ENCODE data around the gene EPM2AIP1.

The EPM2AIP1 gene

GRCh38 chr3:37039161-37039846 is 46.4 kb upstream of the EPM2AIP1 start:
- H3K36me3 ChIP-seq (replicated peaks in 1 of 2; ENCODE audit: control insufficient read depth in 2 of 2, insufficient read depth in 2 of 2, low read length in 2 of 2): peaks cover 15 to 96% of the 10 kb centered on the region in 2 donors
- no CpG with 5 or more reads among the region's 1 CpG for WGBS, 2 donors (ENCODE audit: extremely low coverage in 2 of 2, insufficient read length in 2 of 2, insufficient replicate concordance in 1 of 2)

GRCh38 chr3:37037352-37037751 is 44.4 kb upstream of the EPM2AIP1 start:
- peaks cover 17 to 100% of the 10 kb centered on the region in 2 donors for H3K36me3 ChIP-seq (replicated peaks in 1 of 2; ENCODE audit: control insufficient read depth in 2 of 2, insufficient read depth in 2 of 2, low read length in 2 of 2)
- H3K9ac ChIP-seq (ENCODE audit: low read depth, low read length, poor library complexity): no peak overlapping the region

More at GRCh38 chr3:37039161-37039846, 46.4 kb upstream of the EPM2AIP1 start:
- no peak overlapping the region for H3K27ac ChIP-seq (replicated peaks; ENCODE audit: low read length)
- H3K9ac ChIP-seq (ENCODE audit: low read depth, low read length, poor library complexity): no peak overlapping the region
- H3K4me3 ChIP-seq (ENCODE audit: low read length in 2 of 2): no peak overlapping the region
- H4K8ac ChIP-seq (ENCODE audit: low read depth, low read length): no peak overlapping the region
- no peak overlapping the region for H3K4me2 ChIP-seq (ENCODE audit: insufficient read depth, low read length, poor library complexity, severe bottlenecking)
- no peak overlapping the region for H3K23ac ChIP-seq (ENCODE audit: low read depth, low read length, poor library complexity)
- no peaks in the 10 kb centered on the region for H3K79me1 ChIP-seq (ENCODE audit: low read depth, low read length)
- H2AFZ ChIP-seq (ENCODE audit: low read length): no peak overlapping the region
- no peak overlapping the region for H3K18ac ChIP-seq (ENCODE audit: low read length)
- no peak overlapping the region for H4K91ac ChIP-seq (ENCODE audit: low read depth, low read length, poor library complexity)
- no peaks in the 10 kb centered on the region for H3K27me3 ChIP-seq (ENCODE audit: control insufficient read depth in 3 of 3, insufficient read depth in 3 of 3, low read depth in 1 of 3, low read length in 3 of 3)
- H2BK15ac ChIP-seq (ENCODE audit: low read length): no peak overlapping the region
- no peak overlapping the region for H2AK5ac ChIP-seq (ENCODE audit: low read depth, low read length)
- no peak overlapping the region for H3K14ac ChIP-seq (ENCODE audit: low read length)
- no peak overlapping the region for H2BK12ac ChIP-seq (ENCODE audit: low read length)
- no peak for DNase-seq (ENCODE audit: low spot score)
- no peak overlapping the region for H2BK5ac ChIP-seq (ENCODE audit: low read length)
- H3K4me1 ChIP-seq (ENCODE audit: control insufficient read depth in 2 of 2, insufficient read depth in 1 of 2, low read depth in 1 of 2, low read length in 2 of 2): no peaks in the 10 kb centered on the region
- no peak overlapping the region for H2BK120ac ChIP-seq (ENCODE audit: low read depth, low read length)
- no peak overlapping the region for H3K4ac ChIP-seq (ENCODE audit: low read length)
- peaks cover 0 to 27% of the 10 kb centered on the region in 2 donors for H3K9me3 ChIP-seq (replicated peaks in 1 of 2; ENCODE audit: control insufficient read depth in 2 of 2, insufficient read depth in 1 of 2, low read depth in 1 of 2, low read length in 2 of 2)

GRCh38 chr3:37032961-37033360 is 40.0 kb upstream of the EPM2AIP1 start:
- H3K27me3 ChIP-seq (ENCODE audit: control insufficient read depth in 3 of 3, insufficient read depth in 3 of 3, low read depth in 1 of 3, low read length in 3 of 3): no peaks in the 10 kb centered on the region
- no peak overlapping the region for H3K4me3 ChIP-seq (ENCODE audit: low read length in 2 of 2)
- H2AFZ ChIP-seq (ENCODE audit: low read length): no peak overlapping the region
- no peak overlapping the region for H4K8ac ChIP-seq (ENCODE audit: low read depth, low read length)
- H2AK5ac ChIP-seq (ENCODE audit: low read depth, low read length): no peak overlapping the region
- peaks cover 0 to 30% of the 10 kb centered on the region in 2 donors for H3K9me3 ChIP-seq (replicated peaks in 1 of 2; ENCODE audit: control insufficient read depth in 2 of 2, insufficient read depth in 1 of 2, low read depth in 1 of 2, low read length in 2 of 2)
- no peak overlapping the region for H2BK5ac ChIP-seq (ENCODE audit: low read length)
- no peaks in the 10 kb centered on the region for H3K79me1 ChIP-seq (ENCODE audit: low read depth, low read length)
- WGBS, 2 donors (ENCODE audit: extremely low coverage in 2 of 2, insufficient read length in 2 of 2, insufficient replicate concordance in 1 of 2): no CpG with 5 or more reads among the region's 10 CpGs
- no peak overlapping the region for H3K27ac ChIP-seq (replicated peaks; ENCODE audit: low read length)
- H3K36me3 ChIP-seq (replicated peaks in 1 of 2; ENCODE audit: control insufficient read depth in 2 of 2, insufficient read depth in 2 of 2, low read length in 2 of 2): peaks cover 16 to 100% of the 10 kb centered on the region in 2 donors
- DNase-seq (ENCODE audit: low spot score): no peak
- no peak overlapping the region for H4K91ac ChIP-seq (ENCODE audit: low read depth, low read length, poor library complexity)
- no peaks in the 10 kb centered on the region for H3K4me1 ChIP-seq (ENCODE audit: control insufficient read depth in 2 of 2, insufficient read depth in 1 of 2, low read depth in 1 of 2, low read length in 2 of 2)
- no peak overlapping the region for H3K18ac ChIP-seq (ENCODE audit: low read length)
- no peak overlapping the region for H2BK15ac ChIP-seq (ENCODE audit: low read length)
- no peak overlapping the region for H3K4me2 ChIP-seq (ENCODE audit: insufficient read depth, low read length, poor library complexity, severe bottlenecking)
- H3K9ac ChIP-seq (ENCODE audit: low read depth, low read length, poor library complexity): no peak overlapping the region
- no peak overlapping the region for H3K4ac ChIP-seq (ENCODE audit: low read length)
- no peak overlapping the region for H2BK12ac ChIP-seq (ENCODE audit: low read length)
- H3K23ac ChIP-seq (ENCODE audit: low read depth, low read length, poor library complexity): no peak overlapping the region
- H2BK120ac ChIP-seq (ENCODE audit: low read depth, low read length): no peak overlapping the region
- H3K14ac ChIP-seq (ENCODE audit: low read length): no peak overlapping the region

More at GRCh38 chr3:37037352-37037751, 44.4 kb upstream of the EPM2AIP1 start:
- no CpG with 5 or more reads among the region's 3 CpGs for WGBS, 2 donors (ENCODE audit: extremely low coverage in 2 of 2, insufficient read length in 2 of 2, insufficient replicate concordance in 1 of 2)
- H2AK5ac ChIP-seq (ENCODE audit: low read depth, low read length): no peak overlapping the region
- H3K4me1 ChIP-seq (ENCODE audit: control insufficient read depth in 2 of 2, insufficient read depth in 1 of 2, low read depth in 1 of 2, low read length in 2 of 2): no peaks in the 10 kb centered on the region
- H3K14ac ChIP-seq (ENCODE audit: low read length): no peak overlapping the region
- H2AFZ ChIP-seq (ENCODE audit: low read length): no peak overlapping the region
- H3K4me2 ChIP-seq (ENCODE audit: insufficient read depth, low read length, poor library complexity, severe bottlenecking): no peak overlapping the region
- H3K79me1 ChIP-seq (ENCODE audit: low read depth, low read length): no peaks in the 10 kb centered on the region
- no peak overlapping the region for H2BK5ac ChIP-seq (ENCODE audit: low read length)
- H2BK120ac ChIP-seq (ENCODE audit: low read depth, low read length): no peak overlapping the region
- H3K27me3 ChIP-seq (ENCODE audit: control insufficient read depth in 3 of 3, insufficient read depth in 3 of 3, low read depth in 1 of 3, low read length in 3 of 3): no peaks in the 10 kb centered on the region
- H4K8ac ChIP-seq (ENCODE audit: low read depth, low read length): no peak overlapping the region
- H3K4ac ChIP-seq (ENCODE audit: low read length): no peak overlapping the region
- no peak overlapping the region for H3K23ac ChIP-seq (ENCODE audit: low read depth, low read length, poor library complexity)
- H2BK15ac ChIP-seq (ENCODE audit: low read length): no peak overlapping the region
- H3K9me3 ChIP-seq (replicated peaks in 1 of 2; ENCODE audit: control insufficient read depth in 2 of 2, insufficient read depth in 1 of 2, low read depth in 1 of 2, low read length in 2 of 2): peaks cover 0 to 30% of the 10 kb centered on the region in 2 donors
- no peak for DNase-seq (ENCODE audit: low spot score)
- no peak overlapping the region for H4K91ac ChIP-seq (ENCODE audit: low read depth, low read length, poor library complexity)
- H2BK12ac ChIP-seq (ENCODE audit: low read length): no peak overlapping the region
- H3K4me3 ChIP-seq (ENCODE audit: low read length in 2 of 2): no peak overlapping the region
- H3K27ac ChIP-seq (replicated peaks; ENCODE audit: low read length): no peak overlapping the region
- H3K18ac ChIP-seq (ENCODE audit: low read length): no peak overlapping the region

GRCh38 chr3:37031096-37031682 is 38.3 kb upstream of the EPM2AIP1 start:
- no peak for DNase-seq (ENCODE audit: low spot score)
- H3K9me3 ChIP-seq (replicated peaks in 1 of 2; ENCODE audit: control insufficient read depth in 2 of 2, insufficient read depth in 1 of 2, low read depth in 1 of 2, low read length in 2 of 2): peaks cover 0 to 19% of the 10 kb centered on the region in 2 donors
- no peak overlapping the region for H2AK5ac ChIP-seq (ENCODE audit: low read depth, low read length)
- no peak overlapping the region for H3K18ac ChIP-seq (ENCODE audit: low read length)
- no peaks in the 10 kb centered on the region for H3K79me1 ChIP-seq (ENCODE audit: low read depth, low read length)
- no peak overlapping the region for H3K27ac ChIP-seq (replicated peaks; ENCODE audit: low read length)
- no peak overlapping the region for H2BK12ac ChIP-seq (ENCODE audit: low read length)
- H3K27me3 ChIP-seq (ENCODE audit: control insufficient read depth in 3 of 3, insufficient read depth in 3 of 3, low read depth in 1 of 3, low read length in 3 of 3): no peaks in the 10 kb centered on the region
- H2BK5ac ChIP-seq (ENCODE audit: low read length): no peak overlapping the region
- no peak overlapping the region for H3K14ac ChIP-seq (ENCODE audit: low read length)
- no peak overlapping the region for H4K8ac ChIP-seq (ENCODE audit: low read depth, low read length)
- no peaks in the 10 kb centered on the region for H3K4me1 ChIP-seq (ENCODE audit: control insufficient read depth in 2 of 2, insufficient read depth in 1 of 2, low read depth in 1 of 2, low read length in 2 of 2)
- no peak overlapping the region for H2BK15ac ChIP-seq (ENCODE audit: low read length)
- no peak overlapping the region for H3K4me3 ChIP-seq (ENCODE audit: low read length in 2 of 2)
- no CpG with 5 or more reads among the region's 7 CpGs for WGBS, 2 donors (ENCODE audit: extremely low coverage in 2 of 2, insufficient read length in 2 of 2, insufficient replicate concordance in 1 of 2)
- no peak overlapping the region for H3K9ac ChIP-seq (ENCODE audit: low read depth, low read length, poor library complexity)
- no peak overlapping the region for H4K91ac ChIP-seq (ENCODE audit: low read depth, low read length, poor library complexity)
- no peak overlapping the region for H2AFZ ChIP-seq (ENCODE audit: low read length)
- no peak overlapping the region for H3K23ac ChIP-seq (ENCODE audit: low read depth, low read length, poor library complexity)
- no peak overlapping the region for H3K4ac ChIP-seq (ENCODE audit: low read length)
- no peak overlapping the region for H2BK120ac ChIP-seq (ENCODE audit: low read depth, low read length)
- H3K4me2 ChIP-seq (ENCODE audit: insufficient read depth, low read length, poor library complexity, severe bottlenecking): no peak overlapping the region
- H3K36me3 ChIP-seq (replicated peaks in 1 of 2; ENCODE audit: control insufficient read depth in 2 of 2, insufficient read depth in 2 of 2, low read length in 2 of 2): peaks cover 20 to 100% of the 10 kb centered on the region in 2 donors
